RKO (cell line): ENCODE measurements around the gene DPY19L1.
"Not testable (repeated sequence)": the region's sequence is repeated elsewhere in the genome, so short reads cannot be mapped to it uniquely, and the experiment has no call there.

Experiments
- DNase-seq: peaks from one replicate; pipeline ENCODE4 v3.0.0-alpha.2; 2016; ENCODE audit warnings: low spot score

DPY19L1 gene

DNA sequence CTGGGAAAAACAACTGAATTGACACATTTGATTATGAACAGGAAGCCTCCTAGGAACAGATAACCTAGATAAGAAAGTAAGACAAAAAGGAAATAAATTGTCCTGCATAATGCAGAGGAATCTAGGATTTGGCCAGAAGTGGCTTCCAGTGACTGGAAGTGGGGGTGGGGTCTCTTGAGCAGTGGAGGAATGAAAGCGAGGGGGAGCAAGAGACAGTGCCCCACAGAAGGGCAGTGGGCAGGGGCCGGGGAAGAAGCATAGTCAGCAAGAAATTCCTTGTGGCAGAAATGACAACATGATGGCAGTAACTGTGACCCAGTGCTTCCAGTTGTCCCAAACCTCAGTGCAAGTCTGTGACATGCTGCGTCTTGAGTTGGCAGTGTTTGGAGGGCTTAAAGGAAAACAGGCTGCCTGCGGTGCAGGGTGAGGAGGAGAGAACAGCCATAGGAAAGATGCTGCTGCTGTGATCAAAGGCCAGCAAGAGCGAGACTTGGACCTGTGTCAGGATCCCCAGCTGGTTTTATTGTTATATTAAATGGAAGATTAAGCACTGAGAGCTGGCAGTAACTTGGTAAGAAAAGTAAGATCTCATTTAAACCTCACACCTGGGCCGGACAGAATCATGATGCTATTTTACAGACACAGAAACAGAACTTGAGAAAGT, 119.0 kb downstream of the DPY19L1 start:
- DNase-seq = not testable (repeated sequence)

DNA sequence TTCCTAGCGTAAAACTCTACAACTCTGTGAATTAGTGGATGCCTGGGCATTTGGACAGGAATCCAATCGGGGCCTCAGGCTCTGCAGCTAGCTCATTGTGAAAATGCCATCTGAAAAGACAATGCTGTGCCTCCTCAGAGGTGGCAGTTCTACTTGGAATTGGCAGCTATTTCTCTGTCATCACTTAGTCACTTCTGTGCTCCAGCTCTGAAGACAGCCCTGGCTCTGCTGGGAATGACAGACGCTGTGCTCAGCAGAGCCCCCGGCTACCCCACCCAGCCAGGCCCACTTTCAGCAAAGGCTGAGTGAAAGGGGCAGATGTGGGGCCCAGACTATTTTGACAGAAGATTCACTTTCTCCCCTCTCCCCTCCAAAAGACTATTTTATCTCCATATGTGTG, 119.8 kb downstream of the DPY19L1 start:
- DNase-seq = not testable (repeated sequence)

DNA sequence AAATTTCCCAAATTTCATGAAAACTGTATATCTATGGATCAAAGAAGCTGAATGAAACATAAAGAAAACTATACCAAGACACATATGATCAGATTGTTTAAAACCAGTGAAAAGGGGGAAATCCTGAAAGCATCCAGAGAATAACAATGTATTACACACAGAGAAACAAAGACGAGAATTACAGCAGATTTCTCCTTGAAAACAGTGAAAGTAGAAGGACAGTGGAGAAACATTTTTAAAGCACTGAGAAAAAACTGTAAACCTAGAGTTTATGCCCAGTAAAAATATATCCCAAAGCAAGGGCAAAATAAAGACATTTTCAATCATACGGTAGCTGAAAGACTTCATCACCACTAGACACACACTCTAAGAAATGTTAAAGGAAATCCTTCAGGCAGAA, 121.0 kb downstream of the DPY19L1 start:
- DNase-seq = no peak

DNA sequence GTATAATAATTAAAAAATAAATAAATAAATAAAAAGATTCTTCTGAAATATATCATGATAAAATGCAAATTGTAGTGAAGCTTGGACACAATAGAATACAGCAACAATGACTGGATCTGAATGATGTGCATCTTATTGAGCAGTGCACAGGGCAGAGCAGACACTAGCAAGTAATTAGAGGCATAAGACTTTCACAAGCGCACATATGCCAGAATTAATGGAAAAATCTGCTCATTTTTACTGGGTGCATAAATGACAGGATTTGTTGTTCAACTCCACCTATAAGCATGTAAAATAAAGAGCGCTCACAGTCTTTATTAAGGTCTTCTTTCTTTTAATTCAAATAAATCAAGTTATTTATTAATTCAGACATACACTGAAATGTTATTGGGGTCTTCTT, 125.0 kb downstream of the DPY19L1 start:
- DNase-seq = no peak

DNA sequence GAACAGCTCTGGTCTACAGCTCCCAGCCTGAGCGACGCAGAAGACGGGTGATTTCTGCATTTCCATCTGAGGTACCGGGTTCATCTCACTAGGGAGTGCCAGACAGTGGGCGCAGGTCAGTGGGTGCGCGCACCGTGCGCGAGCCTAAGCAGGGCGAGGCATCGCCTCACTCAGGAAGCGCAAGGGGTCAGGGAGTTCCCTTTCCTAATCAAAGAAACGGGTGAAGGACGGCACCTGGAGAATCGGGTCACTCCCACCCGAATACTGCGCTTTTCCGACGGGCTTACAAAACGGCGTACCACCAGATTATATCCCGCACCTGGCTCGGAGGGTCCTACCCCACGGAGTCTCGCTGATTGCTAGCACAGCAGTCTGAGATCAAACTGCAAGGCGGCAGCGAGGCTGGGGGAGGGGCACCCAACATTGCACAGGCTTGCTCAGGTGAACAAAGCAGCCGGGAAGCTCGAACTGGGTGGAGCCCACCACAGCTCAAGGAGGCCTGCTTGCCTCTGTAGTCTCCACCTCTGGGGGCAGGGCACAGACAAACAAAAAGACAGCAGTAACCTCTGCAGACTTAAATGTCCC, 130.9 kb downstream of the DPY19L1 start:
- DNase-seq = not testable (repeated sequence)

DNA sequence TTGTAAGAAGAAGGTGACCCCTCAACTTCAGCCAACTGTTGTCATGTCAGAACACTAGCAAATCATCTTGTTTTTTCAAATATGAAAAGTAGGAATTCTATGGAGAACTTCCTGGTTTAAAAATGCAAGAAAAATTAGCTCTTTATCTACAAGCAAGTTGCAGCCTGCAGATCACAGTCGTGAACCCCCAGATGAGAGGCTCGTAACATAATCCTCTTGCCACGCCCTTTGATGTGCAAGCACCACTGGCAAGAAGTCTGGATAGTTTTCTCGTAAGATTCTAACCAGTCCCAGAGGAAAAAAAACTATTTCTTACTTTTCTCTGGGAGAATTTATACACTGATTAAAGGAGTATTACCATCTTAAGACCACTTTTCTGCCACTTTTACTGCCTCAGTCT, 132.3 kb downstream of the DPY19L1 start:
- no peak for DNase-seq

DNA sequence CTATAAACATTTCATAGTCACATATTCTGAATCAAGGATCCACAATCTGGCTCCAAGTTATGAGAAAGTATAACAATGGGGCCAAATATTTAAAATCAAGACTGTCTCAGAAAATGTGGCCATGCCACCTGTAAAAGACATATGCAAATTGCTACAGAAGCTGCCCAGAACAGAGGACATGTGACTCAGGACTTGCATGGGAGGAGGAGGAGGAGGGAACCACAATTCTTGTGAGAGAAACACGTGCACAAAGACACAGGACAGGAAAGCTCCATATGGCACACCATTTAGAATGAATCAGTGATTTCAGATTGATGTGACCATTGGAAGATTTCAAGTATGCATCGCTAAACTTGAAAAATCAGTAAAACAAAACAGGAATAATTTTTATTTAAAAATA, 133.4 kb downstream of the DPY19L1 start:
- not testable (repeated sequence) for DNase-seq

DNA sequence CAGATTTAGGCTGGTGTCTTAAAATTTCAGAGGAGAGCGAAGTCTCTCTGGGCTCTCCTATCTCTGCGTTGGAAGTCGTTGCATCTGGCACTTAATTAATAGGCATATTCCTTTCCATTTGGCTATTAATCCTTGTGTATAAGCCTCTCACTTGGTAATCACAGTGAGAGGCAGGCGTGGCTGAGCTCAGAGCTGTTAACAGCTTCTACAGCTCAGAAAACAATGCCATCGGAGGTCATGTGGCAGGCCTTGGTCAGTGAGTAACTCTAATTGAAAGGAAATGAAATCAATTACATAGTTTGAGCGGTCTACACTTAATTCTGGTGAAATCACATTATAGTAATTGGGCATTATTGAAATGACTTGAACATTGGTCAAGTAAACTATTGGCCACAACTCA, 135.1 kb downstream of the DPY19L1 start:
- no peak for DNase-seq

DNA sequence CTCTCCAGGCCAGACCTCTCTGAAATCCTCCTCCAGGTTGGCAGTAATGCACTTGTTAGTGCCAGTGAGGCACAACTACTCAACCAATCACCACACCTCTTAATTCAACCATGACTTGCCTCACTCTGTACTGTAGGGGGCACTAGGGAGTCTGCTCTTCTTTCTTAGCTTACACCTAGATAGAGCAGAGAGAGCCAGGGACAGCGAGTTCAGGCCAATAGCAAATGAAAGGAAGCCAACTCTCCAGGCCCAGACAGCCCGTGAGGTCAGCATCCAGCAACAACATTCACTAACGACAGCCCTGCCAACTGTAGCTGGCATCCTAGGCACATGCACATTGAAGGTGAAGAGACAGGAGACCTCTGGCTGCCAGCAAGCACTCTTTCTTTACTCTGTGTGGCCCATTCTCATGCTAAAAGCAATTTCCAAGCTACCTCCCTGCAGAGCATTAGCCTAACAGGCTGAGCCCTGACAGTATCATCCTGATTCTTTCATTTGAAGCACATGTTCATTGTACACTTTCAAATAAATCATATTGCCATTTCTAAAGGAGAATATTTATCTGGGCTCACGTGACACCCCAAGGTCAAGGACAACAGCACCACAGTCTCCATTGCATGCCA, 136.3 kb downstream of the DPY19L1 start:
- DNase-seq = no peak

DNA sequence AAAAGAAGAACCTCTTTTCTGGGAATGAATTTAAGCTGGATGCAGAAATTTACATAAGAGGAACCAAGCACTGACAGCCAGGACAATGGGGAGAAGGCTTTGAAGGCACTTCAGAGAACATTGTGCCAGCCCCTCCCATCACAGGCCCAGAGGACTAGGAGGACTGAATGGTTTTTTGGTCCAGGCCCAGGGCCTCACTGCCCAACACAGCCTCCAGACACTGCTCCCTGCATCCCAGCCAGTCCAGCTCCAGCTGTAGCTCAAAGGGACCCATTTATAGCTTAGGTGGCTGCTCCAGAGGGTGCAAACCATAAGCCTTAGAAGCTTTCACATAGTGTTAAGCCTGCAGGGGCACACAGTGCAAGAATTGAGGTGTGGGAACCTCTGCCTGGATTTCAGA, 142.1 kb downstream of the DPY19L1 start:
- DNase-seq = no peak

DNA sequence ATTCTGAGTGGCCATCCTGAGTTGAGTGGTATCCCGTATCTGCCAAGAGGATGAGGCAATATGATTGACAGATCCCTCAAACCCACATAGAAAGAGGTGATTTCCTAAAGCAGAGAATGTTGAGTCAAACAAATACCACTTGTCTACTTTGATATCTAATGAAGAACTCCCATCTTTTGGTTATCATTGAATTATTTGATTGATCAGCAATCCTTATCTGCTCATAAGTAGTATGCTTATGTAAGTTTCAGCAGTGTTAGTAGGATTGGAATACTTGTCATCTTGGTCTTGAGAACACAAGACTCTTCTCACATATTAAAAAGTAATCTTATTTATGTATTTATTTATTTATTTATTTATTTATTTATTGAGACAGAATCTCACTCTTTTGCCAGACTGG, 147.3 kb downstream of the DPY19L1 start:
- no peak for DNase-seq

DNA sequence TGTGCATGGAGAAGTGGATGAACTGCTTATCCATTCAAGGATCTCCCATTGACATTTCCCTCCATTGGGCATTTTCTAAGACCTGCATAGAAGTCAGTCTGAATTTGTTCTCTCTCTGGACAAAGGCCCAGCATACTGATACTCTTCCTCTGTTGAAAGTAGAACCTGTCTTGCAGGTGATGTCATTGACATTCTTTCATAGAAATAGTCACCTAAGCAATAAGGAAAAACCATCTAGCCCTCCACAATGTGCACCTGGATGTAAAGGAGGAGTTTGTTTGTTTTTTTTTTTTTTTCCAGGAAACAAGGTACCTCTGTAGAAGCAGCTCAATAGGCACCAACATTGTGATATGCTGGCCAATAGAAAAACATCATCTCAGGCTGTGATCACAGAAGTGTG, 150.4 kb downstream of the DPY19L1 start:
- DNase-seq = no peak

DNA sequence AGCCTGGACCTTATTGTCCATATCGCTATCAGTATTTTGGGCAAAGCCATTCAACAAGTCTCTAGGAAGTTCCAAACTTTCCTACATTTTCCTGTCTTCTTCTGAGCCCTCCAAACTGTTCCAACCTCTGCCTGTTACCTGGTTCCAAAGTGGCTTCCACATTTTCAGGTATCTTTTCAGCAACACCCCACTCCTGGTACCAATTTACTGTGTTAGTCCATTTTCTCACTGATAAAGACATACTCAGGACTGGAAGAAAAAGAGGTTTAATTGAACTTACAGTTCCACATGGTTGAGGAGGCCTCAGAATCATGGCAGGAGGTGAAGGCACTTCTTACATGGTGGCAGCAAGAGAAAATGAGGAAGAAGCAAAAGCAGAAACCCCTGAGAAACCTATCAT, 153.4 kb downstream of the DPY19L1 start:
- not testable (repeated sequence) for DNase-seq

DNA sequence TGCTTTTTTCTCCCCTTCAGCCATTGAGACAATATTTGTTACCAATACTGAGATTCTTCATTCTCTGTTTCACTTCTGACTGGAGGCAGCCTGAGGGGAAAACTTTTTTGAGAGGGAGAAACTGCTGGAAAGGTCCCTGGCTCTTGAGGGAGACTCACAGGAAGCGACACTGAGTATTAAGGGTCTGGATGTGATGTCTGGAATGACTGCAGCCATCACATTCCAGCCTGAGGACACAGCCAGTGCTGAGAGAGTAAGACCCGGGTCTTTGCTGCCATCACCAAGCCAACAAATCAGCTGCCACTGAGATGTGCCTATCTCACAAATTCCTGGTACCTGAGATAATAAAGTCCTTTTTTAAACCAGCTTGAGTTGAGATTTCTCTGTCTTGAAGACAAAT, 157.4 kb downstream of the DPY19L1 start:
- DNase-seq = no peak

DNA sequence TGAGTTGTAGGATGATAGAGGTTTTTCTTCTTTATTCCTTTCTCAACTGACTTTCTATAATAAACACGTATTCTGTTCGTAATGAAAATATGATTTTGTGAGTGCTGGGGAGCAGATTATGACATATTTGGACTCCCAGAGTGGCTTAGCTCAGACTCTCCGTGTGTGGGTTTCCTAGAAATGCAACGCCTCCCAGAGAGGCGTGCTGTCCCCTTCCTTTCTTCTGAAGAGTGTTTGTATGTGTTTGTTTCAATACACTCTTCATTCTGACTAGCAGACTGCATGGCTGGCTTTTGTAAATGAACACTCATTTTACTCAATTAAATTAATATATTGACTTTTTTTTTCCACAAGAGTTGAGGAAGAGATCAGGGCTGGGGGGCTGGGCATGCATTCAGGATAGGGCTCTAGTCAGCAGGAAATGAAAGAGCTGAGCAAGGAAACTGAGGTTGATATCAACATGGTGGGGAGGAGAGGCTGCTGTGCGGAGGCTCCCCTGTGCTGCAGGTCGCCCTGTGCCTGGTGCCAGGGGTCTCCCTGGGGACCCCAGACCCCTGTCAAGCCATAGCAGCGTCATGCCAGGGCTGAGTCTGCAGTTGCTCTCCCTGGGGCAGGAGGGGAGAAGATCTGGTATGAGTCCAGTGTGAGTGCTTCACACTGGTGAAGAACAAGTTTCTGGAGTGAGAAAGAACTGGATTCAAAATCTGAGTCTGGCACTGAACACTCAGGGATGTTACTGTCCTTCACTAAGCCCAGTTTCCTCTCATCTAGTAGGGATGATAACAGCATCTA, 158.1 kb downstream of the DPY19L1 start:
- DNase-seq = not testable (repeated sequence)
